Aorta (tissue), 5 donors: ENCODE measurements around the gene PDZD7. TPM values are rescaled to one million over a fixed set of nuclear protein-coding genes. Genes with fewer than 3 reads are reported as not detected.

Experiments
- ATAC-seq: fragments of 200-7000 bp; cut with Tn5 transposase; one replicate; pipeline ENCODE4 v1.9.1; 2022; ENCODE audit warnings: moderate library complexity; ENCODE audit not compliant: low FRiP score
- DNase-seq, 2 donors: peaks; one replicate each; pipeline ENCODE4 v3.0.0-alpha.2; 2020
- H3K27ac ChIP-seq, 2 donors: one replicate each; pipeline ENCODE4 v1.5.1; 2013; ENCODE audit warnings: low read length in 2 of 2, mild to moderate bottlenecking in 2 of 2, moderate library complexity in 2 of 2, control low read depth in 1 of 2, inconsistent platforms in 1 of 2, low read depth in 1 of 2
- H3K27me3 ChIP-seq, 2 donors: one replicate each; pipeline ENCODE4 v1.6.1; 2013; ENCODE audit warnings: control low read depth in 1 of 2, low read length in 1 of 2, mild to moderate bottlenecking in 1 of 2, moderate library complexity in 1 of 2; ENCODE audit not compliant: insufficient read depth in 2 of 2, control insufficient read depth in 1 of 2
- H3K36me3 ChIP-seq, 2 donors: one replicate each; pipeline ENCODE4 v1.6.1; 2013; ENCODE audit warnings: control low read depth in 1 of 2, low read length in 1 of 2, mild to moderate bottlenecking in 1 of 2; ENCODE audit not compliant: insufficient read depth in 2 of 2, control insufficient read depth in 1 of 2
- H3K4me1 ChIP-seq, 2 donors: one replicate each; pipeline ENCODE4 v1.6.1; 2013; ENCODE audit warnings: low read length in 2 of 2, control low read depth in 1 of 2, mild to moderate bottlenecking in 1 of 2, moderate library complexity in 1 of 2; ENCODE audit not compliant: insufficient read depth in 2 of 2, control insufficient read depth in 1 of 2
- H3K4me3 ChIP-seq, 2 donors: one replicate each; pipeline ENCODE4 v1.5.1; 2013; ENCODE audit warnings: low read length in 2 of 2, control low read depth in 1 of 2, mild to moderate bottlenecking in 1 of 2
- H3K9me3 ChIP-seq: one replicate; pipeline ENCODE4 v1.6.1; 2013; ENCODE audit warnings: mild to moderate bottlenecking, low read length; ENCODE audit not compliant: control insufficient read depth
- WGBS, 2 donors: extraction: QIAGEN DNeasy Blood & Tissue Kit; methylation state at CpG; one replicate each; pipeline ENCODE4 v1.1.7; 2013; 5-methylcytosine and 5-hydroxymethylcytosine counted together
- intact Hi-C, 2 donors: fragments of 100-400 bp; cut with DNase I; formaldehyde crosslinking; loops; one replicate each; pipeline versions ENCODE4 v1.14.2 to v1.15.0; 2022
- polyA plus RNA-seq, 2 donors: library from polyadenylated mRNA; stranded (reverse); fragments of 200-250 nt; gene quantifications; one replicate each; pipeline ENCODE4 v1.2.3, GENCODE V29; 2013
- total RNA-seq, 2 donors: library from RNA; stranded (reverse); fragmentation: NEBNext Ultra II Directional; extraction: Animal tissue kit (Norgen Biotek cat#: 25700); gene quantifications; one replicate each; pipeline ENCODE4 v1.2.1, GENCODE V29; 2021
- donor health status: healthy with polysubstance abuse.
- donor health status: Bipolar disorder and iron deficiency.
- donor health status: DM: no; HTN: no; CAD: no.
- donor health status: DM: no; HTN: no; CAD: no.
- donor health status: DM: yes; HTN: yes; CAD: no.

Gene PDZD7
- total and polyA plus RNA-seq, 4 donors: 0.97 to 3.9 (median 1.3) TPM

- no peak overlapping the region for H3K27ac ChIP-seq
Measured at GRCh38 chr10:101006593-101007098, 24.3 kb downstream of the PDZD7 start.

GRCh38 chr10:101005869-101006567 lies 24.9 kb downstream of the PDZD7 start:
- H3K36me3 ChIP-seq: peaks cover 0 to 5% of the 10 kb centered on the region in 2 donors
- no peak overlapping the region for H3K27ac ChIP-seq
- intact Hi-C loops: no loop called here

More at GRCh38 chr10:101006593-101007098, 24.3 kb downstream of the PDZD7 start:
- H3K36me3 ChIP-seq: peaks cover 0 to 5% of the 10 kb centered on the region in 2 donors
- no peaks in the 10 kb centered on the region for H3K4me1 ChIP-seq
- DNase-seq (peak in 1 of 2 donors; percentile 77), ATAC-seq (no peak)
- H3K9me3 ChIP-seq: no peaks in the 10 kb centered on the region
- intact Hi-C loops: no loop called here
- no peak overlapping the region for H3K4me3 ChIP-seq
- WGBS, 2 donors: 81 to 83% methylated on average over 33 of the region's 33 CpGs
- H3K27me3 ChIP-seq: no peaks in the 10 kb centered on the region

DNA sequence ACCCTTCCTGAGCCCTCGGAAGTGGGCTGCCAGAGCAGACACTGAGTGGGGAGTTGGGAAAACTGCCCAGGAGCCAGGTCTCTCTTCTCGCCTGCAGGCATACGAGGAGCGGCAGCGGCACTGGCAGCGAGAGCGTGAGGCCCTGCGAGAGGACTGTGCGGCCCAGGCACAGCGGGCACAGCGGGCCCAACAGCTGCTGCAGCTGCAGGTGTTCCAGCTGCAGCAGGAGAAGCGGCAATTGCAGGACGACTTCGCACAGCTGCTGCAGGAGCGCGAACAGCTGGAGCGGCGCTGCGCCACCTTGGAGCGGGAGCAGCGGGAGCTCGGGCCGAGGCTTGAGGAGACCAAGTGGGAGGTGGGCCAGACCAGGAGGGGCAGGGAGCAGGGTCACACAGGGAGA lies 25.6 kb downstream of the PDZD7 start:
- ATAC-seq (no peak), DNase-seq (no peak)
- intact Hi-C loops: no loop called here
- Histone ChIP-seq H3K9me3 (no peaks in the 10 kb centered on the region), H3K27me3 (no peaks in the 10 kb centered on the region), H3K36me3 (peaks cover 0 to 5% of the 10 kb centered on the region in 2 donors), H3K4me1 (no peaks in the 10 kb centered on the region), H3K27ac (no peak overlapping the region), H3K4me3 (no peak overlapping the region)
- WGBS, 2 donors: 86 to 88% methylated on average over 23 of the region's 23 CpGs

More at GRCh38 chr10:101005869-101006567, 24.9 kb downstream of the PDZD7 start:
- Histone ChIP-seq H3K27me3 (no peaks in the 10 kb centered on the region), H3K4me3 (no peak overlapping the region), H3K4me1 (no peaks in the 10 kb centered on the region), H3K9me3 (no peaks in the 10 kb centered on the region)
- 87 to 89% methylated on average over 4 of the region's 4 CpGs for WGBS, 2 donors
- DNase-seq: no peak
- ATAC-seq: no peak

DNA sequence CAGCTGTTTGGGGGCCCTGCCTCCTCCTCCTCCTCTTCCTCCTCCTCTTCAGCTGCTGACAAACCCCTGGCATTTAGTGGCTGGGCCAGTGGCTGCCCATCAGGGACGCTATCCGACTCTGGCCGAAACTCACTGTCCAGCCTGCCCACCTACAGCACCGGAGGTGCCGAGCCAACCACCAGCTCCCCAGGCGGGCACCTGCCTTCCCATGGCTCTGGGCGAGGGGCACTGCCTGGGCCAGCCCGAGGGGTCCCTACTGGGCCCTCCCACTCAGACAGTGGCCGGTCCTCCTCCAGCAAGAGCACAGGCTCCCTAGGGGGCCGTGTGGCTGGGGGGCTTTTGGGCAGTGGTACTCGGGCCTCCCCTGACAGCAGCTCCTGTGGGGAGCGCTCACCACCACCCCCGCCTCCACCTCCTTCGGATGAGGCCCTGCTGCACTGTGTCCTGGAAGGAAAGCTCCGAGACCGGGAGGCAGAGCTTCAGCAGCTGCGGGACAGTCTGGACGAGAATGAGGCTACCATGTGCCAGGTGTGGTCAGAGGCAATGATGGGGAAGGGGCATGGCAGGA lies 27.2 kb downstream of the PDZD7 start:
- ATAC-seq (no peak), DNase-seq (no peak)
- Histone ChIP-seq H3K27me3 (no peaks in the 10 kb centered on the region), H3K9me3 (no peaks in the 10 kb centered on the region), H3K36me3 (peaks cover 0 to 5% of the 10 kb centered on the region in 2 donors), H3K4me3 (no peak overlapping the region), H3K4me1 (no peaks in the 10 kb centered on the region), H3K27ac (no peak overlapping the region)
- intact Hi-C loops: no loop called here
- WGBS, 2 donors: 81 to 83% methylated on average over 16 to 18 of the region's 18 CpGs

DNA sequence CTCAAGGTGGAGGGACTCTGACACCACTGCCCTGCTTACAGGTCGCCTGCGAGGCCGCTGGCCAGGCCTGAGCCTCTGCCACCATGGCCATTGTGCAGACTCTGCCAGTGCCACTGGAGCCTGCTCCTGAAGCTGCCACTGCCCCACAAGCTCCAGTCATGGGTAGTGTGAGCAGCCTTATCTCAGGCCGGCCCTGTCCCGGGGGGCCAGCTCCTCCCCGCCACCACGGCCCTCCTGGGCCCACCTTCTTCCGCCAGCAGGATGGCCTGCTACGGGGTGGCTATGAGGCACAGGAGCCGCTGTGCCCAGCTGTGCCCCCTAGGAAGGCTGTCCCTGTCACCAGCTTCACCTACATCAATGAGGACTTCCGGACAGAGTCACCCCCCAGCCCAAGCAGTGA lies 28.5 kb downstream of the PDZD7 start:
- no peak overlapping the region for H3K4me3 ChIP-seq
- H3K27ac ChIP-seq: peak overlapping the region; percentile 3 to 90
- H3K9me3 ChIP-seq: no peaks in the 10 kb centered on the region
- intact Hi-C loops: no loop called here
- no peaks in the 10 kb centered on the region for H3K27me3 ChIP-seq
- no peaks in the 10 kb centered on the region for H3K4me1 ChIP-seq
- peaks cover 0 to 5% of the 10 kb centered on the region in 2 donors for H3K36me3 ChIP-seq
- ATAC-seq (no peak), DNase-seq (no peak)
- 48 to 55% methylated on average over 11 of the region's 11 CpGs for WGBS, 2 donors

DNA sequence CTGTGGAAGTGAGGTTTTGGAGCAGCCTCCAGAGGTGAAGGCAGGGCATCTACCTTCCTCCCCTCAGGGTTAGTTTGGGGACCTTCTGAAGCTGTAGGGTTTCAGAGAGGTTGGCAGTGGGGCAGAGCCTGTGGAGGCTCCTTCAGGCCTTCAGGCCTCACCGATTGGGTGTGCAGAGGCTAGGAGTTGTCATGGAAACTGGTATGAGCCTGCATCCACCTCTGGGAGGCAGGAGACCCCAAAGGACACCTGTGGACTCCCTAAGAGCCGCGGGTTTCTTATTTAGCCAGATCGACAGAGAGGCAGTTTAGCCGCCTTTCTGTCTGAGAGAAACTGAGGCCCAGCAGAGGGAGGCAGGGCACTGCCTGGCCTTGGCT lies 29.3 kb downstream of the PDZD7 start:
- no peaks in the 10 kb centered on the region for H3K27me3 ChIP-seq
- intact Hi-C loops: no loop called here
- DNase-seq (no peak), ATAC-seq (no peak)
- peaks cover 0 to 5% of the 10 kb centered on the region in 2 donors for H3K36me3 ChIP-seq
- H3K4me3 ChIP-seq: no peak overlapping the region
- 44 to 47% methylated on average over 5 of the region's 5 CpGs for WGBS, 2 donors
- no peaks in the 10 kb centered on the region for H3K9me3 ChIP-seq
- no peaks in the 10 kb centered on the region for H3K4me1 ChIP-seq
- H3K27ac ChIP-seq: peak overlapping the region; percentile 71 to 90

DNA sequence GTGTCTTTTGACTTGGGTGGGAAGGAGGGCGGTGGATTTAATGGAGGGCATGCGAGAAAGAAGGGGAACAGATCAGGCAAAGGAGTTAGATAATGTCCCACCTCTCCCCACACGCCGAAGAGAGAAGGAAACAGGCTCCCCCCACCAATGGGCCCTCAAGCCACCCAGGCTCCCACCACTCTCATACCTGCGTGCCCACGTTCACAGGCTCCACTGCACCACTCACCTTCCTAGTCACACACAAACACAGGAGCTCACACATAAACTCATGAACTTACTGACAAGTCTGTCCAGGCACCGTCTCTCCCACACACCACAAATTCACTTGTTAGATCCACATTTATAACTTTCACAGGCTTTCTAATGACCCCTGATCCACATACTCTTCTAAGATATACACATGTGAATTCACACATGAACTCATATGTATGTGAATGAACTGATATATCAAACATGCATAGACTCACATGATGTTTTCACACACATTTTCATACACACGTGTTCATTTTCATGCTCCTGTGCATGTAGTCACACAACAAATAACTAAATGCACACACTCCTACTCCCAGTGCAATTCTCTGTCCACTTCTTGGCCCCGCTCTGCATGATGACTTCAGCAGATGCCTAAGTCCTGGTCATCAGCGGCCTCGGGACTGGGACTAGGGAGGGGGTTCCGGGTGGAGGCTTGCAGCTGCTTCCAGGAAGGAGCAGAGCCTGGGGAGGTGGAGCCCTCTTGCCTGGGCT lies 29.8 kb downstream of the PDZD7 start:
- H3K36me3 ChIP-seq: peaks cover 0 to 2% of the 10 kb centered on the region in 2 donors
- H3K4me3 ChIP-seq: peak overlapping the region; percentile 69
- peak overlapping the region; percentile 85 to 90 for H3K27ac ChIP-seq

GRCh38 chr10:101000127-101000914 lies 30.6 kb downstream of the PDZD7 start:
- Histone ChIP-seq H3K27me3 (no peaks in the 10 kb centered on the region), H3K36me3 (peaks cover 0 to 2% of the 10 kb centered on the region in 2 donors), H3K4me1 (no peaks in the 10 kb centered on the region), H3K9me3 (no peaks in the 10 kb centered on the region), H3K27ac (peak overlapping the region; percentile 85 to 89), H3K4me3 (peak overlapping the region; percentile 69)
- no peak for ATAC-seq
- DNase-seq: peak in 1 of 2 donors; percentile 65
- intact Hi-C loops: no loop called here
- WGBS, 2 donors: 2 to 4% methylated on average over 19 of the region's 19 CpGs

More for the DNA sequence above, 29.8 kb downstream of the PDZD7 start:
- no peaks in the 10 kb centered on the region for H3K27me3 ChIP-seq
- peak; percentile 58 for ATAC-seq
- WGBS, 2 donors: 10 to 14% methylated on average over 11 to 12 of the region's 12 CpGs
- intact Hi-C loops: no loop called here
- H3K4me1 ChIP-seq: no peaks in the 10 kb centered on the region
- DNase-seq: peak; percentile 95 to 96
- no peaks in the 10 kb centered on the region for H3K9me3 ChIP-seq
